Measurements from ENCODE around the gene TSHZ2.

Gene TSHZ2

GRCh38 chr20:53283011-53283410, 310.9 kb downstream of the TSHZ2 start:
- TF ChIP-seq EP300 (IDR thresholded peaks at IDR 0.05; ENCODE audit: borderline replicate concordance) (no peak), USF1 (IDR thresholded peaks at IDR 0.05) (no peak), MAX (IDR thresholded peaks at IDR 0.05) (no peak), YY1 (IDR thresholded peaks at IDR 0.05; ENCODE audit: low read depth) (no peak), CEBPB (IDR thresholded peaks at IDR 0.05) (no peak), NFIC (IDR thresholded peaks at IDR 0.05) (no peak), TEAD4 (IDR thresholded peaks at IDR 0.05) (no peak), FOXM1 (IDR thresholded peaks at IDR 0.05; ENCODE audit: borderline replicate concordance, low read depth) (no peak), REST (IDR thresholded peaks at IDR 0.05; ENCODE audit: low read depth) (no peak), EGR1 (IDR thresholded peaks at IDR 0.05) (no peak), CREB1 (IDR thresholded peaks at IDR 0.05; ENCODE audit: low read depth) (no peak), RAD21 (IDR thresholded peaks at IDR 0.05; ENCODE audit: low read depth) (no peak), TCF12 (IDR thresholded peaks at IDR 0.05; ENCODE audit: low read depth) (no peak), ZBTB7A (IDR thresholded peaks at IDR 0.05; ENCODE audit: low read depth) (no peak), TAF1 (IDR thresholded peaks at IDR 0.05; ENCODE audit: low read depth) (no peak)

GRCh38 chr20:53283597-53283996, 311.4 kb downstream of the TSHZ2 start:
- TF ChIP-seq CREB1 (IDR thresholded peaks at IDR 0.05; ENCODE audit: low read depth) = no peak
- no peak for TF ChIP-seq ZBTB7A (IDR thresholded peaks at IDR 0.05; ENCODE audit: low read depth)
- no peak for TF ChIP-seq EP300 (IDR thresholded peaks at IDR 0.05; ENCODE audit: borderline replicate concordance)
- no peak for TF ChIP-seq CEBPB (IDR thresholded peaks at IDR 0.05)
- no peak for TF ChIP-seq TEAD4 (IDR thresholded peaks at IDR 0.05)
- TF ChIP-seq MAX (IDR thresholded peaks at IDR 0.05) = no peak

- TF ChIP-seq FOXM1 (IDR thresholded peaks at IDR 0.05; ENCODE audit: borderline replicate concordance, low read depth) (no peak), MAX (IDR thresholded peaks at IDR 0.05) (no peak), EGR1 (IDR thresholded peaks at IDR 0.05) (no peak), CREB1 (IDR thresholded peaks at IDR 0.05; ENCODE audit: low read depth) (no peak), USF1 (IDR thresholded peaks at IDR 0.05) (no peak), TAF1 (IDR thresholded peaks at IDR 0.05; ENCODE audit: low read depth) (no peak), CEBPB (IDR thresholded peaks at IDR 0.05) (no peak), TCF12 (IDR thresholded peaks at IDR 0.05; ENCODE audit: low read depth) (no peak), RAD21 (IDR thresholded peaks at IDR 0.05; ENCODE audit: low read depth) (no peak), YY1 (IDR thresholded peaks at IDR 0.05; ENCODE audit: low read depth) (no peak), TEAD4 (IDR thresholded peaks at IDR 0.05) (no peak), NFIC (IDR thresholded peaks at IDR 0.05) (no peak), ZBTB7A (IDR thresholded peaks at IDR 0.05; ENCODE audit: low read depth) (no peak), EP300 (IDR thresholded peaks at IDR 0.05; ENCODE audit: borderline replicate concordance) (no peak), REST (IDR thresholded peaks at IDR 0.05; ENCODE audit: low read depth) (no peak)
Observed at GRCh38 chr20:53284256-53284655, 312.1 kb downstream of the TSHZ2 start.

GRCh38 chr20:53284696-53285095, 312.5 kb downstream of the TSHZ2 start:
- TF ChIP-seq USF1 (IDR thresholded peaks at IDR 0.05) (no peak), TAF1 (IDR thresholded peaks at IDR 0.05; ENCODE audit: low read depth) (no peak), CREB1 (IDR thresholded peaks at IDR 0.05; ENCODE audit: low read depth) (no peak), CEBPB (IDR thresholded peaks at IDR 0.05) (no peak), TCF12 (IDR thresholded peaks at IDR 0.05; ENCODE audit: low read depth) (no peak)

- TF ChIP-seq FOXM1 (IDR thresholded peaks at IDR 0.05; ENCODE audit: borderline replicate concordance, low read depth) (no peak), MAX (IDR thresholded peaks at IDR 0.05) (no peak), TCF12 (IDR thresholded peaks at IDR 0.05; ENCODE audit: low read depth) (no peak), CEBPB (IDR thresholded peaks at IDR 0.05) (no peak), NFIC (IDR thresholded peaks at IDR 0.05) (no peak), ZBTB7A (IDR thresholded peaks at IDR 0.05; ENCODE audit: low read depth) (no peak), USF1 (IDR thresholded peaks at IDR 0.05) (no peak), TEAD4 (IDR thresholded peaks at IDR 0.05) (no peak), REST (IDR thresholded peaks at IDR 0.05; ENCODE audit: low read depth) (no peak), EGR1 (IDR thresholded peaks at IDR 0.05) (no peak), YY1 (IDR thresholded peaks at IDR 0.05; ENCODE audit: low read depth) (no peak), CREB1 (IDR thresholded peaks at IDR 0.05; ENCODE audit: low read depth) (no peak), RAD21 (IDR thresholded peaks at IDR 0.05; ENCODE audit: low read depth) (no peak), TAF1 (IDR thresholded peaks at IDR 0.05; ENCODE audit: low read depth) (no peak)
Observed at GRCh38 chr20:53287357-53288042, 315.3 kb downstream of the TSHZ2 start.

All from Ishikawa (cell line).